ENCODE measurements around the gene ANKRD55.

GRCh38 chr5:56105511-56106291, 127.4 kb downstream of the ANKRD55 start:
- TF ChIP-seq, protein P1, sequence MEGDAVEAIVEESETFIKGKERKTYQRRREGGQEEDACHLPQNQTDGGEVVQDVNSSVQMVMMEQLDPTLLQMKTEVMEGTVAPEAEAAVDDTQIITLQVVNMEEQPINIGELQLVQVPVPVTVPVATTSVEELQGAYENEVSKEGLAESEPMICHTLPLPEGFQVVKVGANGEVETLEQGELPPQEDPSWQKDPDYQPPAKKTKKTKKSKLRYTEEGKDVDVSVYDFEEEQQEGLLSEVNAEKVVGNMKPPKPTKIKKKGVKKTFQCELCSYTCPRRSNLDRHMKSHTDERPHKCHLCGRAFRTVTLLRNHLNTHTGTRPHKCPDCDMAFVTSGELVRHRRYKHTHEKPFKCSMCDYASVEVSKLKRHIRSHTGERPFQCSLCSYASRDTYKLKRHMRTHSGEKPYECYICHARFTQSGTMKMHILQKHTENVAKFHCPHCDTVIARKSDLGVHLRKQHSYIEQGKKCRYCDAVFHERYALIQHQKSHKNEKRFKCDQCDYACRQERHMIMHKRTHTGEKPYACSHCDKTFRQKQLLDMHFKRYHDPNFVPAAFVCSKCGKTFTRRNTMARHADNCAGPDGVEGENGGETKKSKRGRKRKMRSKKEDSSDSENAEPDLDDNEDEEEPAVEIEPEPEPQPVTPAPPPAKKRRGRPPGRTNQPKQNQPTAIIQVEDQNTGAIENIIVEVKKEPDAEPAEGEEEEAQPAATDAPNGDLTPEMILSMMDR (IDR thresholded peaks at IDR 0.05) = no peak
- TF ChIP-seq POLR2A (IDR thresholded peaks at IDR 0.05) = no peak
